Type B pancreatic cell (in vitro differentiated cells): Measurements from ENCODE around the gene PARP15. TPM values are rescaled to one million over a fixed set of nuclear protein-coding genes. Genes with fewer than 3 reads are reported as not detected.

Experiments
- DNase-seq: peaks from one replicate; pipeline ENCODE4 v3.0.0; 2021; ENCODE audit warnings: mixed read lengths; ENCODE audit not compliant: unreplicated experiment; ENCODE audit errors: extremely low spot score
- H3K27ac Mint-ChIP-seq: 2 replicates; pipeline ENCODE4 v1.8.0; 2021; ENCODE audit warnings: mild to moderate bottlenecking, mixed read lengths
- H3K27me3 Mint-ChIP-seq: 2 replicates; pipeline ENCODE4 v1.8.0; 2021; ENCODE audit warnings: mixed read lengths
- H3K36me3 Mint-ChIP-seq: 2 replicates; pipeline ENCODE4 v1.8.0; 2021; ENCODE audit warnings: mixed read lengths
- H3K4me1 Mint-ChIP-seq: one replicate; pipeline ENCODE4 v1.8.0; 2021; ENCODE audit warnings: mixed read lengths; ENCODE audit not compliant: unreplicated experiment
- H3K4me3 Mint-ChIP-seq: 2 replicates; pipeline ENCODE4 v1.8.0; 2021; ENCODE audit warnings: mild to moderate bottlenecking, mixed read lengths
- H3K9me3 Mint-ChIP-seq: 2 replicates; pipeline ENCODE4 v1.8.0; 2021; ENCODE audit warnings: mixed read lengths
- total RNA-seq: library from RNA; stranded (reverse); gene quantifications from 2 replicates; pipeline ENCODE4 v1.2.1, GENCODE V29; 2021; ENCODE audit warnings: low replicate concordance
- TF ChIP-seq, protein P1 (sequence below): fragments of 200-600 bp; sonication (generic); conservative IDR thresholded peaks from 2 replicates; pipeline ENCODE4 v1.5.0; 2021; ENCODE audit warnings: antibody characterized with exemption, mild to moderate bottlenecking

PARP15 gene
- total RNA-seq, 1 donor from 2014 or later = 0.29 TPM

DNA sequence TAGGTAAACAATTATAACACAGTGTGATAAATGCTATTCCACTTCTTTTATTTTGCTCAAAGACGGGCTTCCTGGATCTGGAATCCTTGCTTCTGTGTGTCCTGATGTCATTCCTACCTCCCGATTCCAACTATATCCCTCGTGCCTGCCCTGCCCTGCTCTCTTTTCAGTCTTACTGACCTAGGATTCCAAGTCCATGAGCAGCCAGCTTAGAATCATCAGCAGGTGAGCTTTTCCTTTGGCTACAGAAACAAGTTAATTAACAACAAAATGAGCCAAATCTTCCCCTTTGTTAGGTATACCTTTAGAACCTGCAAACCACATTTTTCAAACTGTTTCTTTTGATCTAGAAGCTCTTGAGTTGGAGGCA lies 40.8 kb upstream of the PARP15 start:
- Mint-ChIP-seq H3K27ac (no peak overlapping the region), H3K27me3 (peaks cover 4% of the 10 kb centered on the region), H3K4me1 (no peaks in the 10 kb centered on the region), H3K4me3 (no peak overlapping the region), H3K36me3 (peaks cover 15% of the 10 kb centered on the region), H3K9me3 (no peaks in the 10 kb centered on the region)
- DNase-seq = no peak
- TF ChIP-seq, protein P1, sequence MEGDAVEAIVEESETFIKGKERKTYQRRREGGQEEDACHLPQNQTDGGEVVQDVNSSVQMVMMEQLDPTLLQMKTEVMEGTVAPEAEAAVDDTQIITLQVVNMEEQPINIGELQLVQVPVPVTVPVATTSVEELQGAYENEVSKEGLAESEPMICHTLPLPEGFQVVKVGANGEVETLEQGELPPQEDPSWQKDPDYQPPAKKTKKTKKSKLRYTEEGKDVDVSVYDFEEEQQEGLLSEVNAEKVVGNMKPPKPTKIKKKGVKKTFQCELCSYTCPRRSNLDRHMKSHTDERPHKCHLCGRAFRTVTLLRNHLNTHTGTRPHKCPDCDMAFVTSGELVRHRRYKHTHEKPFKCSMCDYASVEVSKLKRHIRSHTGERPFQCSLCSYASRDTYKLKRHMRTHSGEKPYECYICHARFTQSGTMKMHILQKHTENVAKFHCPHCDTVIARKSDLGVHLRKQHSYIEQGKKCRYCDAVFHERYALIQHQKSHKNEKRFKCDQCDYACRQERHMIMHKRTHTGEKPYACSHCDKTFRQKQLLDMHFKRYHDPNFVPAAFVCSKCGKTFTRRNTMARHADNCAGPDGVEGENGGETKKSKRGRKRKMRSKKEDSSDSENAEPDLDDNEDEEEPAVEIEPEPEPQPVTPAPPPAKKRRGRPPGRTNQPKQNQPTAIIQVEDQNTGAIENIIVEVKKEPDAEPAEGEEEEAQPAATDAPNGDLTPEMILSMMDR = no peak

DNA sequence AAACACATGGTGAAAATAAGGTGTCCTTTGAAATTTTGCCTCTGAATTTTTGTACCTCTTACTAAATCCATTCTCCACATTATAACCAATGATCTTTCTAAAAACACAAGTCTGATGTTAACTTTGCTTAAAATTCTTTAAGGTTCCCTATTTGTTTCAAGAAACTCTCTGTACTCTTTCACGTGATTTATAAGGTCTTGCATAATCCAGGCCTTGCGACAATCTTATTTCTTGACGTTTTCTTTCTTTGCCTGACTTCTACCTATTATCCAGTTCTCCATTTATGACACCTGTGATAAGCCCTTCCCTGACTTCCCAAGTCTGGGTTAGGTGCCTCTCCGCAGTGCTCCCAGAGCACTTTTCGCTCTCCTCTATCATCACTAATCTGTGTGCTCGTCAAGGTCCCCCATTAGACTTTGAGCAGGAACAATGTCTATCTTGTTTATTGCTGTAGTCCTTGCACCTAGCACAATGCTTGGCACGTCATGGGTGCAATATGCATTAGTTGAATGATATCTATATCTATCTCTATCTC lies 38.4 kb upstream of the PARP15 start:
- H3K36me3 Mint-ChIP-seq = peaks cover 5% of the 10 kb centered on the region

DNA sequence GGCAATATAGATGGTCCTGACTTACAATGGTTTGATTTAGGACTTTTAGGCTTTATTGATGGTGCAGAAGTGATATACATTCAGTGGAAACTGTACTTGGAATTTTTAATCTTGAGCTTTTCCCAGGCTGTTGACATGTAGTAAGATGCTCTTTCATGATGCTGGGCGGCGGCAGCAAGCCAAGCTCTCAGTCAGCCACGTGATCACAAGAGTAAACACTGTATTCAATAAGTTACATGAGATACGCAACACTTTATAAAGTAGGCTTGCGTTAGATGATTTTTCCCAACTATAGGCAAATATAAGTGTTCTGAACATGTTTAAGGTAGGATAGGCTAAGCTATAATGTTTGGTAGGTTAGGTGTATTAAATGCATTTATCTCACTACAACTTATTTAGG lies 31.3 kb upstream of the PARP15 start:
- TF ChIP-seq, protein P1 = no peak
- no peaks in the 10 kb centered on the region for H3K36me3 Mint-ChIP-seq
- DNase-seq = no peak
- no peaks in the 10 kb centered on the region for H3K27me3 Mint-ChIP-seq
- no peak overlapping the region for H3K4me3 Mint-ChIP-seq
- no peak overlapping the region for H3K27ac Mint-ChIP-seq
- no peaks in the 10 kb centered on the region for H3K4me1 Mint-ChIP-seq
- no peaks in the 10 kb centered on the region for H3K9me3 Mint-ChIP-seq

More for the DNA sequence above, 38.4 kb upstream of the PARP15 start:
- H3K9me3 Mint-ChIP-seq = no peaks in the 10 kb centered on the region
- no peak for DNase-seq
- no peaks in the 10 kb centered on the region for H3K4me1 Mint-ChIP-seq
- H3K27me3 Mint-ChIP-seq = peaks cover 4% of the 10 kb centered on the region
- TF ChIP-seq, protein P1 = no peak
- H3K27ac Mint-ChIP-seq = no peak overlapping the region
- no peak overlapping the region for H3K4me3 Mint-ChIP-seq

DNA sequence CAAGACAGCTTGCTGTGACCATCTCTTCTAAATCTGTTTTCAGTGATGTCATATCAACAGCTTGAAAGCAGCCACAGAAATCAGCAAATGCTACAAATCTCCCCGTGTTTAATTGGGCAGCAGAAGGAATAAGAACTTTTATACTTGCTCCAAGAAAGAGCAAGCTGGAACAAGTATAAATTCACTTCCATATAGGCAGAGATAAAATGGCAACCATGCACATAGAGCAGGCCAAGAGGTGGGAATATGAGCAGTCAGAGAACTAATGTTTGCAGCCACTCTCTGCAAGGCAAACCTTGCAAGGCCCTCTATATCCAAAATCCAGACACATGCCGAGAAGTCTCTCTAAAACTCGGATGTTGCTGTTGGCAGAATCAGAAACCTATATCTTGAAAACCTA lies 29.4 kb upstream of the PARP15 start:
- TF ChIP-seq, protein P1 = no peak
- Mint-ChIP-seq H3K4me3 (no peak overlapping the region), H3K27ac (no peak overlapping the region), H3K4me1 (no peaks in the 10 kb centered on the region), H3K27me3 (no peaks in the 10 kb centered on the region), H3K9me3 (no peaks in the 10 kb centered on the region), H3K36me3 (peaks cover 2% of the 10 kb centered on the region)
- no peak for DNase-seq

DNA sequence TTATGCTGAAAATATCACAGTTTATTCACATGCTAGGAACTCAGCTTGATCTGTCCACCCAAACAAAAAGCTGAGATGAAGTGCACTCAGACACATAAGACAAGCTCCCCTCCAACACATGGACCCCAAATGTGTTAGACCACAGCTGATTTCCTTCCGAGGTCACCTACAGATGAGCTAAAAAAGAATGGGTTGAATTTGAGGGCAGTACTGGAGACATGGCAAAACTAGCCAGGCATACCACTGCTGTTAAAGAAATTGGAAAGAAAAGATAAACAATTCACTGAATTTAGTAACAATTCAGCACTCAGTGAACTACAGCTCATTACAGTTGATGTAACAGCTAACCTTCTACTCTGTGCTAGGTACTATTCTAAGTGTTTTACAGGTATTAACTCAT lies 28.8 kb upstream of the PARP15 start:
- H3K4me1 Mint-ChIP-seq = no peaks in the 10 kb centered on the region
- TF ChIP-seq, protein P1 = no peak
- H3K4me3 Mint-ChIP-seq = no peak overlapping the region
- peaks cover 4% of the 10 kb centered on the region for H3K36me3 Mint-ChIP-seq
- H3K27me3 Mint-ChIP-seq = no peaks in the 10 kb centered on the region
- H3K9me3 Mint-ChIP-seq = no peaks in the 10 kb centered on the region
- H3K27ac Mint-ChIP-seq = no peak overlapping the region
- no peak for DNase-seq

DNA sequence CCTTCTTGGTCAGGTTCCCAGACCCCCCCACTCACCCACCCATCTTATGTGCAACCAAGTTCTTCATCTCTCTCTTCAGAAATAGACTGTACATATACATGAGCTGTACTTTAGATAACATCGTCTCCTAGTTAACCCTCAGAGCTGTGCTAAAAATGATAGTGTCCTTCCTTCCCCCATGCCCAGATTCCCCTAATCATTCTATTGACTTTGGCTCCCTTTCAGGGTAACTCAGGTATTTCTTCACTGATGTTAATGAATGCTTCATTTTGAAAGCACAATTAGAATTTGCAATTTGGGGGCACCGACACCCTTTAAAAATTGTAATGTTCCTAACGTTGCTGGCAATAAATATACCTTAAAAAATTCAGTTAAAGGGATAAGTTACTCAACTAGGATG lies 24.3 kb upstream of the PARP15 start:
- TF ChIP-seq, protein P1 = no peak
- H3K9me3 Mint-ChIP-seq = no peaks in the 10 kb centered on the region
- H3K4me3 Mint-ChIP-seq = no peak overlapping the region
- DNase-seq = no peak
- peaks cover 4% of the 10 kb centered on the region for H3K4me1 Mint-ChIP-seq
- H3K27me3 Mint-ChIP-seq = no peaks in the 10 kb centered on the region
- peaks cover 4% of the 10 kb centered on the region for H3K36me3 Mint-ChIP-seq
- no peak overlapping the region for H3K27ac Mint-ChIP-seq
